HG03175 (cell line): ENCODE data around the gene SLC23A1.
"Not testable (repeated sequence)": the region's sequence is repeated elsewhere in the genome, so short reads cannot be mapped to it uniquely, and the experiment has no call there.

Experiments
- ATAC-seq: cut with Tn5 transposase; IDR thresholded peaks from one replicate; pipeline ENCODE4 v1.9.1; 2021; ENCODE audit warnings: mild to moderate bottlenecking, moderate library complexity; ENCODE audit not compliant: unreplicated experiment

The SLC23A1 gene

DNA sequence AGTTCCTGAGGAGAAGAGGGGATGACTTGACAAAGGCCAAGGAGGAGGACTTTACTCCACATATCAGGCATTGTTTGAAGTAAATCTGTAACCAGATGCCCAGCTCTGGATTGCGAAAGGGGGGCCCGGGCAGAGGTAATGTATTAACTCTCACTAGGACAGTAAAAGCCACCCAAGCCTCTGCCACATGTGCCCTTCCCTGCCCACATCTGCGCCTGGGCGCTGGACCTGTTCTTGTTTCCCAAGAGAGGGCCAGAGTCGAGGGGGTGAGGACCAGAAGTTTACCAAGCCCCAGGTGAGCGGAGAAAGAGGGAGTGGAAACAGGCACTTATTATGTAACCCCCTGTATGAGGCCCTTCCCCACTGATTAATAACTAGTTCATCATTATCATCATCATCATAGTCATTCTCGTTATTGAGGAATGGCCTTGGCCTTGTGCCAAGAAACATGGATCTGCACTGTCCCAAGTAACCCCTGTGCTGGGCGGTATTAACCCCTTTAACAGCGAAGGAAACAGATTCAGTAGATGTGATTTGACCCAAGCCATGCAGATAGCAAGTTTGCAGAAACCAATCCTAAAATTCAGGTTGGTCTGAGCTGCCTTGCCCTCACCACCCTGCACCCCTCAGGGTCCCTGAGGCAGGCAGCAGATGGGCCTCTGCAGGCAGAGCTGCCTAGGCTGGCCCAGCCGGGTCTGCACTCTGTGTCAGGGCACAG is at the start of gene SLC23A1:
Gene SLC23A1, minus strand, starts transcription at position 23 of the 718 bp plus-strand sequence. CDS start 44 bp downstream, outside the sequence.
- ATAC-seq = no peak

GRCh38 chr5:139431706-139432105 is 48.6 kb upstream of the SLC23A1 start:
- ATAC-seq = no peak

DNA sequence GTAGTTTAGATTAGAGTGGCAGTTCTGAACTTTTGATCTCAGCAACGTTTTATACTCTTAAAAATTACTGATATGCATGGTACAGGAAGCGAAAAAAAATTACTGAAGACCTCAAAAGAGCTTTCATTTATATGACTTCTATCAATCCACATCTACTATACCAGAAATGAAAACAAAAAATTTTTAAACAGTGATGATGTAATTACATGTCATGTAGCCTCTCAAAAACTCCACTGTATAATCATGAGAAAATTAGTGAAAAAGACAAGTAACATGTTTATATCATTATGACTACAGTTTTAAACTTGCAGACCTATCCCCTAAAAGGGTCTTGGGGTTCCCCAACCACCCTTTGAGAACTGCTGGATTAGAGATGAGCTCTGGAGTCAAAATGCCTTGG is 46.9 kb upstream of the SLC23A1 start:
- no peak for ATAC-seq

DNA sequence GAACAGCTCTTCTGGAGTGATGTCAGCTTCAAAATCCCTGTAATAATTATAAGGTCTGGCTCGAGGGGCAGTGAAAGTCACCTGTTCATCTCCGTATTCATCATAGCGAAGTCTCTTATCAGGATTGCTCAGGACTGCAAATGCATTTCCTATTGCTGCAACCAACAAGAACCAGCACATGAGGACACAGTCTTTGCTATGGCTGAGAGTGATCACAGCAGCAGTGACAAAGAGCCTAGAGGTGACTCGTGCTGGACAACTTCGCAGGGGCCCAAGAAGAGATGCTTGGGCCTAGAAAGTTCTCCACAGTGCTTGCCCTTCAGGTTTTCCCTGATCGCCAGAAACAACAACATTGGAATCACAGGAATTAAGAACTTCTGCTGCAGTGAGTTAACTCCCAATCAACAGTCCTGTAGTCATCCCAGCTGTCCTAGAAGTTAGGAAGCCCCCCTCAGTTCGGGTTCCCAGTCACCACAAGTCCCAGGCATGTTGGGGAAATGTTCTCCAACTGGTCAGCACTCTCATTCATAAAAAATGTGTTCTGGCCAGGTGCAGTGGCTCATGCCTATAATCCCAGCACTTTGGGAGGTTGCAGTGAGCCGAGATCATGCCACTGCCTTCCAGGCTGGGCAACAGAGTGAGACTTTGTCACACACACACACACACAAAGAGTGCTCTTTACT is 43.2 kb upstream of the SLC23A1 start:
- no peak for ATAC-seq

DNA sequence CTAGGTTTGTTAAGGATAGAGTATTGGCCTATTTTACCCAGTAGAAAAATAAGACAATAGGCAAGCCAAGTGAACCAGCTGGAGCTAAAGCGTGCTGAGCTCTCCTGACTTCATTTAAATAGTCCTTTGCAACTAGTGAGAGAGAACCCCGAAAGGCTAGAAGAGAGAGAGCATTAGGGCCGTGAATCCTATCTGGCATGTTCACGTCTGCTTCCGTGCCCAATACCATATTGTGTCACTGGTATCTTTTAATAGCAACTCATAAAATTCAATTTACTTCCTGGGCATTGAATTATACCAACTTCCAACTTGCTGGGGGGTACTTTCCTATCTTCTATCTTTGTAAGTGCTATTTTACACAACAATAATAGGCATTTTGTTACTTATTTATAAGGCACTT is 42.4 kb upstream of the SLC23A1 start:
- ATAC-seq = no peak

DNA sequence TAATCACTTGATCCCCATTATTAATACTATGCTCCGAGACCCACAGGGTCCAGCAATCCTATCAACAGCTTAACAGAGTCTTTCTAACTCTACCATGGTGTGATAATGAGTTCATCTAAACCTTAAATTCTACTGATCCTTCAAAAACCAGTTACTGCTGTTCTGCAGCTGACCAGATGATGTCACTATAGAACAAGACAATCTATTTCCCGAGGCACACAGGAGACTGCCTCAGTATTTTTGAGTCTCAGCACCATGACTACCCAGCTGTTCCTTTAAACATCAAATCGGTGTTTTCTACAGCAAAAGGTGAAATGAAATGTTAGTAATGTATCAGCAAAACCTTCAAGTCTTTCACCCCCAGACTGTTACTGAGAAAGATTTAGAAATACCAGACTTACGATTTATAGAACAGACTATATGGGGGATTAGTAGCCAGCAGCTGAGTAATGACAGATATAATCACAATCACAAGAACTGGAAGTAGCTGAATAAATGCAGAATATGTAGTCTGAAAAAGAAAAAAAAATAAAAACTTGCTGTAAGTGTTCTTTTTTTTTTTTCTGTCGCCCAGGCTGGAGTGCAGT is 39.3 kb upstream of the SLC23A1 start:
- ATAC-seq = peak; percentile 60

- ATAC-seq = no peak
Measured at GRCh38 chr5:139419226-139420192, 36.4 kb upstream of the SLC23A1 start.

DNA sequence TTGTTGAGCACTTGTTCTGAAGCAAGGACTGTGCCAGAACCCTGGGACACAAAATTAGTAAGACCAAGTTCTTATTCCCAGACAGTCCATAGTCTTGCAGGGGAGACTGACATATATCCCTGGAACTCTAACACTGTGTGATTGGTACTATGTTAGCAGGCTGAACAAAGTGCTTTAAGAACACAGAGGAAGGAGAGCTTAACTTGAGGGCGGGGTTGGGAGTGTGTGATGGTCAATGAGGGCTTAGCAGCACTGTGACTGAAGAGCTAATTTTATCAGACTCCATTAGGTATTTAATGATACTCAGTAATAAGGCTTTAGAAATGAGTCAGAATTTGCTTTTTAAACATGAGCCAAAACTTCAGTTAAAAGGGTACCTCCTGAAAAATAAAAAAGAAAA is 35.7 kb upstream of the SLC23A1 start:
- no peak for ATAC-seq

- no peak for ATAC-seq
Measured at GRCh38 chr5:139417214-139417613, 34.1 kb upstream of the SLC23A1 start.

GRCh38 chr5:139416651-139417050 is 33.6 kb upstream of the SLC23A1 start:
- ATAC-seq = no peak

GRCh38 chr5:139415869-139416268 is 32.8 kb upstream of the SLC23A1 start:
- ATAC-seq = no peak

DNA sequence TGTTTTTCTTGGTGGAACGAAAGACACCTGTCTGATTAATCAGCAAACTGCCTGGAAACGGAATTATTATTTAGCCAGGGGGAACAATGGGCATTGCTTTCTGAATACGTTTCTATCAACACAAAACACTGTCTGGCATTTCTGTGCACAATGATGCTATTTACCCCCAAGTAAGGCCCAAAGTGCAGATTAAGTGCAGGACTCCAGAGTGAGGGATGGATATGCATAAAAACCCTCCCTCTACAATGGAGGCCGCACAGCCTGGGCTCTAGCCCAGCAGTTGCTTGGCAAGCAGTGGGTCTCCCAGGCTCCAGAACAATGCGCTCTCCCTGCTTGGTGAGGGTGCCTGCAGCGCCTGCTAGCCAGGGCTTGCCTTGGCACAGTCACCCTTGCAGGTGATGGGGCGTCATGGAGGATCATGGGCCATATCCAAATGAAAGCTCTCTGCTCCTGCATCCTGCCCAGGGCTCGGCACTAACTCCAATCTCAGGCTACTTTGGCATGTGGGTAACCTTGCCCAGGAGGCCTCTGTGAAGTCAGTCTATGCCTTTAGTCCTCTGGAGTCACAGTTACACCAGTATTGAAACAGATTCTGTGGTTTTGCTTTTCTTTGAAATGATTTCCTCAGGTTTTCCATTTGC is 32.2 kb upstream of the SLC23A1 start:
- no peak for ATAC-seq

DNA sequence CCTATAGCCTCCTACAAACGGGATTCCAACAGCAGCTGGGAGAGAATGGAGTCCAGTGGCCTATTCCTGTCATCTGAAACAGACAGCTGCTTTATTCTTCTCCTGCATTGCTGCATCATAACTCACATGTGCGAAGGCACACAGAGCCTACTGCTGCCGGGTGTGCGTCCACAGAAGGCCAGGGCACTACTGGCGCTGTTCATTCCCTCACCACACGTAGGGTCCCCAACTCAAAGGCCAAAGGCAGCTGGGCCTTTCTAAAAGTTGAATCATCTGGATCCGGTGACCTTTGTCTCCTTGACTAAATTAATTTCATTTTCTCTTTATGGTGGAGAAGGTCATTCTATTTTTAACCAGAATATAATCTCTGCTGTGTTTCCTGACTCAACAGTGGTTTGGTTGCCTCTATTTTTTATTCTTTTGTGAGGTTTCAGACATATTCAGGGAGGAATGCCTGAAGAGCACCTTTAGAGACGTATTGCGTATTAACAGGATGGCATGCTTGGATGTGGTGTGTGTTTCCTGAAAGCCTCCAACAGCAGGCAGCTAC is 31.6 kb upstream of the SLC23A1 start:
- ATAC-seq = no peak

- no peak for ATAC-seq
Measured at GRCh38 chr5:139413963-139414362, 30.9 kb upstream of the SLC23A1 start.

DNA sequence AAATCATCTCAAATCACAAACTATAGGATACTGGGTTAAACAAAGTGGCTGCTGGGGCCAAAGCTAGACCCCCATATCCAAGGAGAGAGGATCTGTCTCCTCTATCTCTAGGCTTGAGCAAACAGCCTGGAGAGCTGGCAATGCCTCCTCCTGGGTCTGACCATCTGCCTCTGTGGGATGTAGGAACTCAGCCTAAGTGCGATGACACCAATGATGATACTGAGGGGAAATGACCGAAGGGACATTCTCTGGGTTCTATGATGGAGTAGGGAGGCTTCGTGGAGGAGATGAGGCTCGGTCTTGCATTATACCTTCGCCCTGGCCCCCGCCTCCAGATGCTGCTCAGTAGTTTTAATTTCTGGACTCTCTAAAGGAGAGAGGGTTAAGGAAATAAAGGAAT is 30.1 kb upstream of the SLC23A1 start:
- no peak for ATAC-seq

GRCh38 chr5:139410993-139411828 is 28.1 kb upstream of the SLC23A1 start:
- no peak for ATAC-seq

DNA sequence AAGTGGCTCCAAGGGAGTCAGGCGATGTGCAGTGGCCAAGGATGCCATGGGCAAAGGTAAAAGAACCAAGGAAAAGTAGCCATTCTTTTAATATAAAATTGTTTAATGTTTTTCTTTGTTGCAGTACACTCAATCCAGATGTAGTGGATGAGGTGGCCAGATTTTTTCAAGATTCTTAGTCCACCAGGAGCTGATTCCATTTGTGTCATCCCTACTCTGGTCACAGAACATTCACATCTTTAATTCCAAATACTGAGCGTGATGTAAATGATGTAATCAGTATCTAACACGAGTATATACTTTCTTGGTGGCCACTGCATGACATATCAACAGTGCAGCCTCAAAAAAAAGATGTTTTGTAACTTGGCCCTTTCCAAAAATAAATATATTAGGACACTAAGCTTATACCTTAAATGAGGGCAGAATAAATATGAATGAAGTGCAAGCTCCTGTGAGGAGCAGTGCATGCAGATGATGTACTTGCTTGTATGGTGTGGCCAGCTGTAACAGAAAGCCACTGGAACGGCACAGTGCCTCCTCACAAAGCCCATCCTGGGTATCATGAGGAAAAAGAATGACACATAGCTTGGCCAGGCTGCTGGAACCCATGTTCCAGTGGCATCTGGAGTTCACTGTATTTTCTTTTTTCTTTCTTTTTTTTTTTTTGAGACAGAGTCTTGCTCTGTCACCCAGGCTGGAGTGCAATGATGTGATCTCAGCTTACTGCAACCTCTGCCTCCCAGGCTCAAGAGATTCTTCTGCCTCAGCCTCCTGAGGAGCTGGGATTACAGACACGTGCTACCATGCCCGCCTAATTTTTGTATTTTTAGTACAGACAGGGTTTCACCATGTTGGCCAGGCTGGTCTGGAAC is 27.3 kb upstream of the SLC23A1 start:
- no peak for ATAC-seq

DNA sequence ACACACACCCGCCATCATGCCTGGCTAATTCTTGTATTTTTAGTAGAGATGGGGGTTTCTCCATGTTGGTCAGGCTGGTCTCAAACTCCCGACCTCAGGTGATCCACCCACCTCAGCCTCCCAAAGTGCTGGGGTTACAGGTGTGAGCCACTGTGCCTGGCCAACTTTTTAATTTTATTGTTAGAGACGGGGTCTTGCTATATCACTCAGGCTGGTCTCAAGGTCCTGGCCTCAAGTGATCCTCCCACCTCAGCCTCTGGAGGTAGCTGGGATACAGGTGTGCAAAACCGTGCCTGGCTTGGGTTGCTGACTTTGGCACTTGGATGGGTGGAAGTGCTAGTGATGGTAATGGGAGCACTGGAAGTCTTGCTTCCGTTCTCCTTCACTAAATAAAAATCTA is 26.0 kb upstream of the SLC23A1 start:
- ATAC-seq = not testable (repeated sequence)
